Suprapubic skin (tissue), 4 donors: ENCODE data around the gene SSTR1.

Experiments
- EP300 ChIP-seq: sonication (generic); formaldehyde crosslinking; IDR thresholded peaks from one replicate; pipeline ENCODE4 v1.6.1; 2017; ENCODE audit warnings: antibody characterized with exemption
- POLR2A ChIP-seq, 2 donors: fragments of 450-650 bp; IDR thresholded peaks; one replicate each; pipeline ENCODE4 v1.6.1; 2017; ENCODE audit warnings: antibody characterized with exemption in 2 of 2, mild to moderate bottlenecking in 2 of 2, moderate library complexity in 2 of 2
- POLR2AphosphoS5 ChIP-seq, 3 donors: sonication (generic); formaldehyde crosslinking; IDR thresholded peaks; one replicate each; pipeline ENCODE4 v1.6.1; 2017; ENCODE audit warnings: antibody characterized with exemption in 3 of 3
- TF ChIP-seq, protein P1 (sequence below), 2 donors: fragments of 200-600 bp in 1 of 2; fragments of 450-650 bp in 1 of 2; sonication (generic) in 1 of 2; IDR thresholded peaks; one replicate each; pipeline ENCODE4 v1.5.1; 2016 to 2019; ENCODE audit warnings: antibody characterized with exemption in 2 of 2, mild to moderate bottlenecking in 1 of 2, moderate library complexity in 1 of 2

DNA sequence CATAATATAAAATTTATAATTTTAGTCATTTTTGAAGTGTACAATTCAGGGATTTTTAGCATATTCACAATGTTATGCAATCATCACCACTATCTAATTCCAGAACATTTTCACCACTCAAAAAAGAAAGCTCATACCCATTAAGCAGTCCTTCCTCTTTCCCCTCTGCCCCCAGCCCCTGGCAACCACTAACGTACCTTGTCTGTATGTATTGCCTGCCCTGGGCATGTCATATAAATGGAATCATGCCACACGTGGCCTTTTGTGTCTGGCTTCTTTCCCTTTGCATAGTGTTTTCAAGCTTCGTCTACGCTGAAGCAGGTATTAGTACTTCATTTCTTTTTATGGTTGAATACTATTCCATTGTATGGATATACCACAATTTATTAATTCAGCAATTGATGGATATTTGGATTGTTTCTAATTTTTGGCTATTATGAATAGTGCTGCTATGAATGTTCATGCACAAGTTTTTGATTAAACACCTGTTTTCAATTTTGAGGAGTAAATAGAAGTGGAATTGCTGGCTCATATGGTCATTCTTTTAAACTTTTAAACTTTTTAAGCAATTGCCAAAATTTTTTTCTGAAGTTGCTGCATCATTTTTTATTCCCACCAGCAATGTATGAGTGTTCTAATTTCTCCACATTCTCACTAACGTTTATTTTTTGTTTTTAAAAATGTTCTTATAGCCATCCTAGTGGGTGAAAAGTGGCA, 1.6 kb upstream of the SSTR1 start:
- TF ChIP-seq, protein P1, sequence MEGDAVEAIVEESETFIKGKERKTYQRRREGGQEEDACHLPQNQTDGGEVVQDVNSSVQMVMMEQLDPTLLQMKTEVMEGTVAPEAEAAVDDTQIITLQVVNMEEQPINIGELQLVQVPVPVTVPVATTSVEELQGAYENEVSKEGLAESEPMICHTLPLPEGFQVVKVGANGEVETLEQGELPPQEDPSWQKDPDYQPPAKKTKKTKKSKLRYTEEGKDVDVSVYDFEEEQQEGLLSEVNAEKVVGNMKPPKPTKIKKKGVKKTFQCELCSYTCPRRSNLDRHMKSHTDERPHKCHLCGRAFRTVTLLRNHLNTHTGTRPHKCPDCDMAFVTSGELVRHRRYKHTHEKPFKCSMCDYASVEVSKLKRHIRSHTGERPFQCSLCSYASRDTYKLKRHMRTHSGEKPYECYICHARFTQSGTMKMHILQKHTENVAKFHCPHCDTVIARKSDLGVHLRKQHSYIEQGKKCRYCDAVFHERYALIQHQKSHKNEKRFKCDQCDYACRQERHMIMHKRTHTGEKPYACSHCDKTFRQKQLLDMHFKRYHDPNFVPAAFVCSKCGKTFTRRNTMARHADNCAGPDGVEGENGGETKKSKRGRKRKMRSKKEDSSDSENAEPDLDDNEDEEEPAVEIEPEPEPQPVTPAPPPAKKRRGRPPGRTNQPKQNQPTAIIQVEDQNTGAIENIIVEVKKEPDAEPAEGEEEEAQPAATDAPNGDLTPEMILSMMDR (IDR thresholded peaks at IDR 0.05) = no peak
- TF ChIP-seq POLR2A (IDR thresholded peaks at IDR 0.05) (no peak), POLR2AphosphoS5 (IDR thresholded peaks at IDR 0.05) (no peak), EP300 (no peak)
